DOHH2 (cell line): ENCODE data around the gene MRPL46.

ENCODE experiments used
- CTCF ChIP-seq: fragments of 200-600 bp; sonication (generic); IDR thresholded peaks from one replicate; pipeline ENCODE4 v1.5.1; 2014; ENCODE audit warnings: antibody characterized with exemption, mild to moderate bottlenecking, low read depth, low read length; ENCODE audit not compliant: poor library complexity, severe bottlenecking
- EZH2phosphoT487 ChIP-seq: fragments of 200-600 bp; sonication (generic); IDR thresholded peaks from 2 replicates; pipeline ENCODE4 v1.6.1; 2017; ENCODE audit warnings: borderline replicate concordance, mild to moderate bottlenecking, antibody characterized with exemption, low read length, moderate library complexity, mixed read lengths

GRCh38 chr15:88479169-88479568 lies 12.0 kb upstream of the MRPL46 start:
- TF ChIP-seq CTCF, result no peak
- no peak for TF ChIP-seq EZH2phosphoT487
